Stimulated activated CD8-positive, alpha-beta memory T cell treated with anti-CD3 and anti-CD28 coated beads, Interleukin-15, amount 100 ng/mL, for 24 hours (primary cell): Measurements from ENCODE around the gene KIF21B.

ENCODE experiments used
- DNase-seq: peaks from one replicate; pipeline ENCODE4 v3.0.0-alpha.2; 2020; ENCODE audit warnings: low read depth

KIF21B gene, protein sequence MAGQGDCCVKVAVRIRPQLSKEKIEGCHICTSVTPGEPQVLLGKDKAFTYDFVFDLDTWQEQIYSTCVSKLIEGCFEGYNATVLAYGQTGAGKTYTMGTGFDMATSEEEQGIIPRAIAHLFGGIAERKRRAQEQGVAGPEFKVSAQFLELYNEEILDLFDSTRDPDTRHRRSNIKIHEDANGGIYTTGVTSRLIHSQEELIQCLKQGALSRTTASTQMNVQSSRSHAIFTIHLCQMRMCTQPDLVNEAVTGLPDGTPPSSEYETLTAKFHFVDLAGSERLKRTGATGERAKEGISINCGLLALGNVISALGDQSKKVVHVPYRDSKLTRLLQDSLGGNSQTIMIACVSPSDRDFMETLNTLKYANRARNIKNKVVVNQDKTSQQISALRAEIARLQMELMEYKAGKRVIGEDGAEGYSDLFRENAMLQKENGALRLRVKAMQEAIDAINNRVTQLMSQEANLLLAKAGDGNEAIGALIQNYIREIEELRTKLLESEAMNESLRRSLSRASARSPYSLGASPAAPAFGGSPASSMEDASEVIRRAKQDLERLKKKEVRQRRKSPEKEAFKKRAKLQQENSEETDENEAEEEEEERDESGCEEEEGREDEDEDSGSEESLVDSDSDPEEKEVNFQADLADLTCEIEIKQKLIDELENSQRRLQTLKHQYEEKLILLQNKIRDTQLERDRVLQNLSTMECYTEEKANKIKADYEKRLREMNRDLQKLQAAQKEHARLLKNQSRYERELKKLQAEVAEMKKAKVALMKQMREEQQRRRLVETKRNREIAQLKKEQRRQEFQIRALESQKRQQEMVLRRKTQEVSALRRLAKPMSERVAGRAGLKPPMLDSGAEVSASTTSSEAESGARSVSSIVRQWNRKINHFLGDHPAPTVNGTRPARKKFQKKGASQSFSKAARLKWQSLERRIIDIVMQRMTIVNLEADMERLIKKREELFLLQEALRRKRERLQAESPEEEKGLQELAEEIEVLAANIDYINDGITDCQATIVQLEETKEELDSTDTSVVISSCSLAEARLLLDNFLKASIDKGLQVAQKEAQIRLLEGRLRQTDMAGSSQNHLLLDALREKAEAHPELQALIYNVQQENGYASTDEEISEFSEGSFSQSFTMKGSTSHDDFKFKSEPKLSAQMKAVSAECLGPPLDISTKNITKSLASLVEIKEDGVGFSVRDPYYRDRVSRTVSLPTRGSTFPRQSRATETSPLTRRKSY (N-terminal part only)

DNA sequence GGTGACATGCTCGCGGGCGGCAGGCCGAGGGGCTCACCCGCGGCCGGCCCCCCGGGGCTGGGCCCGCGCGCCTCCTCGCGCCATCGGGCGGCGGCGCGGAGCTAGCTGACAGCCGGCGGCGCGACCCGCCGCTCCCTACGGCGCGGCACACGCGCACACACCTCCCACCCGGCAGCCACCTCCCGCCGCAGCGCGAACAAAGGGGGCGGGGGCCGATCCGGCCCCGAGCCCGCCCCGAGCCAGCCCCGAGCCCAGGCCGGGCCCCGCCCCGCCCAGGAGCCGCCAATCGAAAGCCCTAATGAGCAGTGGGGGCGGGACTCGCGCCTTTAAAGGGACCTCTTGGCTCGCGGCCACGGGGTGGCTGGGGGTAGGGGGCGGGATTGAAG lies at the start of gene KIF21B:
KIF21B (minus strand) TSS at position 198 of the 386 bp plus-strand sequence. CDS start 331 bp downstream, outside the sequence.
- peak; percentile 70 for DNase-seq

DNA sequence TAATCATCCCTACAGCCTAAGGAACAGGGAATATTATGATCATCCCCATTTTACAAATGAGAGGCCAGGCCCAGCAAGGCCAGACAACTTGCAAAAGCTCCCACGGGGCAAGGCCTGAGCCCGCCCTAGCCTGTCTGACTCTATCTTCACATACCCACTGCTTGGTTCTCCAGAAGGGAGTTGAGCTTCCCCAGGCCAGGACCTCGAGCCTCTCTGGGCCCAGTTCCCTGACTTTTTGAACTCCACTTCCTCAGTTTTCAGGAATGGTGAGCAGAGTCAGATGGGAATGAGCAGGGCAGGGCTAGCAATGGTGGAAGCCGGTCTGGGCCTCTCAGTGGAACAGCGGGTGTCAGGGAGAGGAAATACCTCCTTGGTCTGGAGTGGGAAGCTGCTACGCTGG lies 49.4 kb upstream of the KIF21B start:
- DNase-seq: no peak

DNA sequence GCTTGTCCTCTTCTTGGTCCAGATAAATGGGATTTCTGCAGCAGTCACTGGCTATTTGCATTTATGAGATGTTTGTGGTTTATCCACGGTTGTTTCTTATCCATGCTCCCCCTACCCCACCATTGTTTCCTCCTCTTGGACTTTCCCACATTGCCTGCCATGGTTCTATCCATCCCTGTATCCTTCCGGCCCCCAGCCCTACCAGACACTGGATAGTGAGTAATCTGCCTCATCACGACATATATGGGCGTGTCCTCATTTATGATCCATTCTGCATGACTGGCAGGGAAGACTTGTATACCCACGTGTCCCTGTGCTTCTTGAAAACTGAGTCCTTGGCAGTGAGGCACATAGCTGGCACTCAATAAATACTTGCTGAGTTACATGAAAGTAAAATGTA lies 48.6 kb upstream of the KIF21B start:
- no peak for DNase-seq

DNA sequence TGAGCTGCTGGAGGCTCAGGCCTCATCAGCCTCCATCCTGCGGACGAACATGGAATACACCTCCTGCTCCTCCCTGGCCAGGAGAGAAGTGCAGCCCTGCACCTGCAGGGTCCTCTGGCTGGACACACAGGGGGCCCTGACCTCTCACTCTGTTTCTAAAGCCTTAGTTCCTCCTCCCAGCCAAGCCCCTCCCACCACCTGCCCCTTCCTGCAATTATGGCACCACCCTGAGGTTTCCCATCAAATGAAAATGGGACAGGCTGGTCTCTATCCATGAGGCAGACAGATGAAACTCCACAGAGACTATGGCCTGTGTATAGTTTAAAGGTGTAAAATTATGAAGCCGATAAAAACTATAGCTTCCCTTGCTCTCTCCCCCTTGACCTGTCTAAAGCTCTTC lies 46.1 kb upstream of the KIF21B start:
- DNase-seq: no peak

DNA sequence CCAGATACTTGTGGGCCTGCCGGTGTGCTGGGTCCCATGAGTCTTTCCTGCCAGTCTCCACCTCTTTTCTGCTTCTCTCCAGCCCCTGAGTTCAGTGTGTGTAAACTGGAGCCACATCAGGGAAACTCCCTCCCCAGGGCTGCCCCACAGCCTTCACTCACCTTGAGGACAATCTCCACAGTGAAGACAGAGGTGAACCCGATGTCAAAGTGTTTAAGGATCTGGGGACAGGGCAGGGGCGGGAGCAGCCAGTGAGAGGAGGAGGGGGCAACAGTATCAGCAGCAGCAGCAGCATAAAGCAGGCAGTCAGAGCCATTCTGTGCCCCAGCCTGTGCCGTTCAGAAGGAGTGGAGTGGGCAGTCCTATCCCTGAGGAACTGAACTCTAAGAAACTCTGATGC lies 45.5 kb upstream of the KIF21B start:
- no peak for DNase-seq

DNA sequence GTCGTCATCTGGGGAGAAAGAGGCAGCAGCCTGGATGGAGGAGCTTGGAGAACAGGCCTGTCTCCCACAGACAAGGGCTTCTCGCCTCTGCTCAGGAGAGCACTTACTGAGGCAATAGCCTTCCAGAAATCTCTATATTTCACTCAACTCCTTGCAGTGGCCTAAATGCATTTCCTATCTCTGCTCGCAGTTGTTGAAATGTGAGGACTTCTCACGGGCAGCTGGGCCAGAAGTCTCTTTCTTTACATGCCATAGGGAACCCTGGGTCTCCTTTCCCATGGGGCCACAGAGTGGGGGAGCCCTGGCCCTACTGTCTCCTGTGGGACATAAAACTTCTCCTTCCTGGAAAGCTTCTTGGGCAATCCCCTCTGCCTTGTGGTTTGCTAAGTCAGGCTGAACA lies 43.5 kb upstream of the KIF21B start:
- DNase-seq: no peak

DNA sequence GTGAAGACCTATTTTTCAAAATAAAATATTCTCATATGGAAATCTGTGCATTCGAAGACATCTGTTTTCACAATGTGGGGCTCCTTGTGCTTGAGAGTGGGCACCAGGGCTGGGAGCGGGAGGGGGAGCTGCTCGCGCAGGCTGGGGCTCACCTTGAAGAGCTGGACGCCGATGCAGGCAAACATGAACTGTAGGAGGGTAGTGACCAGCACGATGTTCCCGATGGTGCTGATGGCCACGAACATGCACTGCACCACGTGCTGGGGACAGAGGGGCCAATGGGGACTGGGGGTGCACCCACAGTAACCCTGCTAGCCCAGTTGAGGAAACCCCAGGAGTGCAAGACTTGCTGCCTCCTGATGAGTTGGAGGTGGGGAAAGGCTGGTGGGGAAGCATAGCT lies 42.2 kb upstream of the KIF21B start:
- DNase-seq: no peak

DNA sequence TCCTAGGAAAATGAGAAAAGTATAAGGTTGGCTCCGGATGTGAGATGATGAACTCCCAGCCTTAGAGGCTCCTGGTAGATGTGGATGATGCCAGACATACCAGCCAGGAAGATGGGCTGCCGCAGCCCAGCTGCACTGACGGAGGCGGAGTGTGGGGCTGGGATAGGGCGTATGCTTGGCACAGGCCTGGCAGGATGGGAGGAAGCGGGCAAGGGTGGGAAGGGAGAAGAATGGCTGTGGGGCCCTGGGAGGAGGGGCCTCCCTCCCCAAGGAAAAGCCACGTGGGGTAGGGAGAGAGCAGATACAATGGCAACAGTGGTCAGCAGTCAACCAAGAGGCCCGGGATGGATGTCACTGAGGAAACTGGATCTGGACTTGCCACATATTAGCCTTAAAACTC lies 41.3 kb upstream of the KIF21B start:
- no peak for DNase-seq

DNA sequence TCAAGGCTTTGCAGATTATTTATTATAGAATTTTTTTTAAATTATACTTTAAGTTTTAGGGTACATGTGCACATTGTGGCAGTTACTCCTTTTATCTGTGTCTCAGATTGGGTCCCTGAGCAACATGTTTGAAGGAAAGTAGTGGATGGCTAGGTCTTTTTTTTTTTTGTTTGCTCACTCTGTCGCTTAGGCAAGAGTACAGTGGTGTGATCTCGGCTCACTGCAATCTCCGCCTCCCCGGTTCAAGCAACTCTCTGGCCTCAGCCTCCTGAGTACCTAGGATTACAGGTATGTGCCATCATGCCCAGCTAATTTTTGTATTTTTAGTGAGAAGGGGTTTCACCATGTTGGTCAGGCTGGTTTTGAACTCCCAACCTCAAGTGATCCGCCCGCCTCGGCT lies 39.6 kb upstream of the KIF21B start:
- DNase-seq: no peak

DNA sequence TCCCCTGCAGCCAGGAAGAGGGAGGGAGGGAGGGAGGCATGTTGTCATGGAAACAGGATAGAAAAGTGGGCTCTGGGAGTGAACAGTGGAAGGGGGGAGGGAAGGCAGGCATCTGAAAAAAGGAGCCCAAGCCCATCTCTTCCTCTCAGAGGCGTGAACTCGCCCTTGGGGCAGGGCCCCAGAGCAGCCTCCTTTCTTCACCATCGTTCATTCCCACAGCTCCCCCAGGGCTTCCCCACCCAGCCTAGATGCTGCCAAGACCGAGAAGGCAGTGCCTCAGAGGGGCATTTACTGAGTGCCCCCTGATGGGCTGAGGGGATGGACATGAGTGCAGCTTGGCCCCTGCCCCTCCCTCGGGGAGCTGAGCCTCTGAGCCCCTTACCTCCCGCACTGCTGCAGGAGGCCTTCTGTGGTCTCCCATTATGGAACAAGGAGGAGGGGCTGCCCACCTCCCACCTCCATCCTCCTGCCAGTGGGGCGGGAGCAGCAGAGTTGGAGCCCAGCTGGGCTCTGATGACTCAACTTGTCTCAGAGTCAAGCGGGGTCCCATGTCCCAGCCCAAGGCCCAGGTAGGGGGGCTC lies 39.1 kb upstream of the KIF21B start:
- no peak for DNase-seq

DNA sequence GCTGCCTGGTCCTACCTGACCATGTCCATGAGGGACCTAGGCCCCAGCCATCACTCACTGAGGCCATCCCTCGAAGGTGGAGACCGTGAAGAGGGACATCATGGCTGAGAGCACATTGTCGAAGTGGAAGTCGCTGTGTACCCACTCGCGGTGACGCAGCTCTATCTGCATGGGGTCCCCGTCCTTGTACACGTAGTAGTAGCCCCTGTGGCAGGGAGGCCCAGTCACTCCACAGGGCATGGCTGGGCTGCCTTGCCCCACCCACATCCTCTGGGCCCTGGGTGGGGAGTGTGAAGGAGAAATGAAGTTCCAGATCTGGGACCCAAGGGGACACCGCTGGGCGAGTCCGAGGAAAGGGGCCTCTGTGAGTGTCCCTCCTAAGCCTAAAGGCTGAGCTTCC lies 38.4 kb upstream of the KIF21B start:
- no peak for DNase-seq

DNA sequence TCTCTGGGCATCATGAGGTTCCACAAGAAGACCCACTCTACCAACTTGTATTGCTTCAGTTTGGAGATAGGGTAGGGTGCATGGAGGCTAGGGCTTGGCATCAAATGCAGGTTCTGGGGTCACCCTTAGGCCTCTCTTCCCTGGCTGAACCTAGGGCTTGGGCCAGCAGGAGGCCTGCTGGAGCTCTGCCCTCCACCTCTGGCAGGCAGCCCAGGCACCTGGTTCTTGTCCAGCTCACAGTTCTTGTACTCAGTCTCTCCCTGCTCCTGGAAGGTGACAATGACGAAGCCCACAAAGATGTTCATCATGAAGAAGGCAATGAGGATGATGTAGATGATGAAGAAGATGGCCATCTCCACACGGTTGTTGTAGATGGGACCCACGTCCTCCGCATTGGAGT lies 37.5 kb upstream of the KIF21B start:
- DNase-seq: no peak

DNA sequence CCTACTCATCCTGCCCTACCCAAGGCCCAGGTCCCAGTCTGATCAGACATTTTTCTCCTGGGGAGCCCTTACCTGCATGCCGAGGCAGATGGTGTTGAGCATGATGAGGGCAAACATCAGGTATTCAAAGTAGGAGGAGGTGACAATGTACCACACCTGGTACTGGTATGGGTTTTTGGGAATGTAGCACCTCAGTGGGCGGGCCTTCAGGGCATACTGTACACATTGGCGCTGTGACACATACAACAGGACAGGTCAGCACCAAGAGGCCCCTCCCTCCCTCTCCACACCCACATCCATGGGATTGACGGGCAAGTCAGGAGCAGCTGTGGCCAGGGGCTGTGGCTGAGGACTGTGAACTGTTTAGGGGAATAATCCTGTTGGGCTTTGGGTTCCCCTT lies 37.1 kb upstream of the KIF21B start:
- DNase-seq: no peak

DNA sequence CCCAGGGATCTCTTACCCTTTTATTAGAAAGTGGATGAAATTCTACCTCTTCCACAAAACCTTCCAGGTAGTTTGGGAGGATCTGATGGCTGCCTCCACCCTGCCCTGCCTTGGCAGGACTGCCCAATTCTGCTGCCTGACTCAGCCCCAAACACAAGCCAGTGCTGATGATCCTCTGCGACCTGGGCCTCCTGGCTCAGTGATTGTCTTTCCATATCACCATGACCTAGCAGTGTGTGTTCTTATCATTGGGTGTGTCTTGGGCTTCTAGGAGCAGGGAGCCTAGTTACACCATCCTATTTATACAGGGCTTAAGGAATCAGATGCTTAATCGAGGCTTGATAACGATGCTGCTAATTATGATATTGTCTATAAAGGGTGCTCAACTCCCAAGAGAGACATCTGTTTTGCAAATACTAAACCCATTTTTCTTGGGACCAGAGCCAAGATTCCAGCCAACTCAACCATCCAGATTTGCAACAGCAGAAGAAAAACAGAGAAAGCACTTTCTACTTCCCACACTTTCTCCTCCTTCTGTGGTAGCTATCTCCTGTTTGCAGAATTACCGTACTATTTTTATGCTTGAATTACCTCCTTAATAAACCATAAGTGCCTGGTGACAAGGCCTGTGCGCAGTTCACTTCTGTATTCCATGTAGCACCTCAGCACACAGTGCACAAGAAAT lies 36.5 kb upstream of the KIF21B start:
- DNase-seq: no peak

DNA sequence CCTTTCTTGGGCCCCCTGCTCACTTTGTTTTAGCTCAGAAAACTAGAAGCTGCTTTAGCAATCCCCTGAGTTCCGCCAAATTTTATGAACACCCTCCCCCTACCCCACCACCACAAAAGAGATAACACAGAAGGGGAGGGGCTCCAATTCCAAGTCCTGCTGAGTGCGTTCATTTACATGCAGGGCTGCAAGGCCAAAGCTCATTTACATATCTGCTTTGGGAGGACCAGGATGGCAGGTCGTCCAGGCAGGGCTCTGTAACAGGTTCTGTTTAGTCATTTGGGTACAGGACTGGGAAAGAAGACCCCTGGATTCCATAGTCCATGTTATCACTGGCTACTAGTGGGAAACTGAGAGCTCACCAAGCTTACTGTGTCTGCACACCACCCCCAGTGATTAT lies 35.9 kb upstream of the KIF21B start:
- DNase-seq: no peak

DNA sequence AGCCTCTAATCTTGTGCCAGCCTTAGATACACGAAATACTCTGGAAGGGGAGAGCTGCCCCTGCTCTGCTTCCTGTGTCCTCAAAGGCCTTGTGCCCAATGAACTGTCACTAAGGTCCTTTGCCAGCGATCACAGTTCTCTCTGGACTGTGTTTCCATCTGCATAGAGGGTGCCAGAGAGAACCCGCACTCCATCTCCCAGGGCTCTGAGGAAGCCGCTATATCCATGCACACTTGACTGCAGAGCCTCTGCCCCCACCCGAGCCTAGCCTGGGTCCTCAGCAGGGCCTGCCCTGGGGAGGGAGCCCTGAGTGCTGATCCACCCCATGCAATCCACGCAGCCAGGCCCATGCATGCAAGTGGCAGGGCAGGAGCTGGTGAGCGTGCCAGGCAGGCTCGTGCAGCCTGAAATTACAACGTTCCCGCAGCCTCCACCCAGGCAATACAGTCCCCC lies 30.6 kb upstream of the KIF21B start:
- no peak for DNase-seq

DNA sequence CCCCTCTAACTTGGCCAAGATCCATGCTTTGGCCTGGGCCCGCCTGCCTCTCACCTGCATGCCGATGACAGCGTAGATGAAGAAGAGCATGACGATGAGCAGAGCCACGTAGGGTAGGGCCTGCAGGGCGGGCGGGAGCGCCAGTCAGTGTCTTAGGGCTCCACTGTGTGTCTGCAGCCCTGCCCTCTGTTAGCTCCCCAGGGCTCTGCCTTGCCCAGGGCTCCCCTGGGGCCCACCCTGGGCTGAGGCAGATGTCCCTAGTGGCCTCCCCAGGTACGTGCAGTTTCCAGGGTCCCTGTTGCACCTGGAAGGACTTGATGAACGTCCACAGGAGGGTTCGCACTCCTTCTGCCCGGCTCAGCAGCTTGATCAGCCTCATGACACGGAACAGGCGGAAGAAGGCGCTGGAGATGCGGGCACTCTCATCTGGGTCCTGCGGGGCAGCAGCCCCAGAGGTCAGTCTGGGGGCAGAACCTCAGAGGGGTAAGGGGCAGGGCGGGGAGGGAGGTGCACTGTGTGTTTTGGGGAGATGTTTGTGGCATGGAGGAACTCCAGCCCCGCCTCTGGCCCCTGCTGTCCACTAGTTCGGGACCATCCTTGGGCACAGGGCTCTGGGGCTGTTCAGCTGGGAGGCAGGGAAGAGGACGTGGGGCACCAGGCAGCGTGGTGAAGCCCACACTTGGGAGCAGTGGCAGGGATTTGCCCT lies 29.8 kb upstream of the KIF21B start:
- DNase-seq: no peak

DNA sequence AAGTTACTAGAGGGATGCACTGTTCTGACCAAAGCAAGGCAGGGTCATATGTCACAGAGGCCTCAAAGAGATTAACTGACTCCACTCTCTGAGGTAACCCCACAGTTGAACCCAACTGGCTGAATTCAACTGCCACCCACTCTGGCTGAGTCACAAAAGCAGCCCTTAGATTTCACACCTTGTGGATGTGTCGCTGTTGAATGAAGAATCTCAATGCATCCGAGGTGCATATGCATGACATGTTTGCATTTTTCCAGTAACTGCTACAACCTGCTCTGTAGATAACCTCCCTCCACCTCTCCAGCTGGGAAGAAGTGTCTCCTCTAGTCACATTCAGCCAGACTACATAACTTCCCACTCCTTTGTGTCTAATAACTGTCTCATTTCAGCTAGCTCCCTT lies 27.9 kb upstream of the KIF21B start:
- DNase-seq: no peak

DNA sequence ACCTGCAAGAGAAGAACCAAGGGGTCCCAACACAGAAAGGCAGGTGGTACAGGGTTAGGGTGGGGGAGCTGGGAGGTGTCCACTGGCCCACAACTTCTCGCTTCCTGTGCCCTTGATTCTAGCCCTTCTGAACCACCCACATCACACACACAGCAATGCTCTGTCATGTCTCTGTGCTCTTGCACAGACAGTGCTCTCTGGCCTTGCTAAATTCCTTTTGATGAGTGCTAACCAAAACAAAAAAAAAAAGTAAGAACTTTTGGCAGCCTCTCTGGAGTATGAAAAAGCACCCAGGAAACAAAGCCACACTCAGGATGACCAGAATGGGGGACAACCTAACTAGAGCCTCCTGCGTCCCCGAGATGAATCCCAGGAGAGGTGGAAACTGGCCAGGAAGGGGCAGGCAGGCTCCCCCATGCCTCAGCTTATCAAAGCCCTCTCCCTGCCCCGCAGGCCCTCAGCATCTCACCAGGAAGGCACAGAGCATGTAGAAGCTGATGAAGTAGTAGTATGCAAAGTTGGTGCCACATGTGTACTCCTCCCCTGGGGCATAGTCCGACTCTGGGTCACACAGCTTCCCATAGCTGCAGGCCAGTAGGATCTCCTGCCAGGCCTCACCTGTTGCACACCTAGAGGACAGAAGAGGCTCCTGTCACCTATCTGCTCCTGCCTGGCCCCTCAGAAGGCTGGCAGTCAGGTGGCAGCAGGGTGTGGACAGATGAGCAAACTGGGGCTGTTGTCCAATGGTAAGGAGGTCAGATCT lies 27.2 kb upstream of the KIF21B start:
- no peak for DNase-seq

DNA sequence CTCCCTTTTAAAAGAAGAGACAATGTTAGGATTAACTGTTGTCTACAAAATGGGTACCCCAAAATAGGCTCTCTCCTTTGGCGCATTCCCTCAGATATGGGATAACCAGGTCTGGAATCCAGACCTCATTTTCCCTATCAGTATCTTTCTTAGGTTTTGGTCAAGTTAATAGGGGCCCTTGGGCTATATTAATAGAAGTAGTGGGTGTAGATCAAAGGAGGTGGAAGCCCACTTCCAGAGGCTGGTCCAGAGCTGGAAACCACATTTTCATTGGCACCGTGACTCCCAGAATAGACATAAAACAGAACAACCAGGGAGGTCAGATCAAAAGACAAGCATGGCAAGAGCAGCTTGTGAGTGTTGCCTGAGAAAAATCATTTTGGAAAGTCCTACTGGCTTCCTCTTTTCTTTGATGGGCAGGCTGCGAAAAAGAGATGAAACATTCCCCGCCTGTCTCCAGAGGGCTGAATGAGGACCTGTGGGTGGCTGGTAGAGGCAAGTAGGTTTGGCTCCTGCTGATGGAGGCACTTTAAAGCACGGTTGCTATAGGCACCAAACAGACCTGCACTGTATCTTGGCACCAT lies 25.8 kb upstream of the KIF21B start:
- no peak for DNase-seq
